ENCODE results near the gene MORC3.
"Not testable (repeated sequence)": the region's sequence is repeated elsewhere in the genome, so short reads cannot be mapped to it uniquely, and the experiment has no call there.

- TF ChIP-seq ELF4 (IDR thresholded peaks at IDR 0.05); ARNT (IDR thresholded peaks at IDR 0.05); FOXK2 (IDR thresholded peaks at IDR 0.05); FOXM1 (IDR thresholded peaks at IDR 0.05; ENCODE audit: borderline replicate concordance); CTBP1 (IDR thresholded peaks at IDR 0.05; ENCODE audit: borderline replicate concordance); BHLHE40 (IDR thresholded peaks at IDR 0.05; ENCODE audit: borderline replicate concordance); L3MBTL2 (conservative IDR thresholded peaks at IDR 0.05); TARDBP (IDR thresholded peaks at IDR 0.05); FOXA1 (IDR thresholded peaks at IDR 0.05): not testable (repeated sequence)
These were observed 79.7 kb downstream of the MORC3 start for GRCh38 chr21:36399736-36400135.
